ENCODE results near the gene NPLOC4.

DNA sequence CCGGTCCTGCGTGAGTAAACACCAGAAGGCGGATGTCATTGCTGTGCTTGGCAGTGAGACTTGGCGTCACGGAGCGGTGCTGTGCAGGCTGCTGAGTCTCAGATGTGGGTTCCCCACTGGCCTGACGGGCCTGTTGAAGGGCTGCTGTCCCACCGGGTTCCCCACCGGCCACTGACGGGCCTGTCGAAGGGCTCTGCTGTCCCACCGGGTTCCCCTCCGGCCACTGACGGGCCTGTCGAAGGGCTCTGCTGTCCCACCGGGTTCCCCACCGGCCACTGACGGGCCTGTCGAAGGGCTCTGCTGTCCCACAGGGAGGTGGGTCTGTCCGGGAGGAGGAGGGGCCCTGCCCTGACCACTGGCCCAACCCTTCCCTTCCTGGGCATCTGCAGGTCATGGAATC, 49.7 kb upstream of the NPLOC4 start:
- TF ChIP-seq, protein P1, sequence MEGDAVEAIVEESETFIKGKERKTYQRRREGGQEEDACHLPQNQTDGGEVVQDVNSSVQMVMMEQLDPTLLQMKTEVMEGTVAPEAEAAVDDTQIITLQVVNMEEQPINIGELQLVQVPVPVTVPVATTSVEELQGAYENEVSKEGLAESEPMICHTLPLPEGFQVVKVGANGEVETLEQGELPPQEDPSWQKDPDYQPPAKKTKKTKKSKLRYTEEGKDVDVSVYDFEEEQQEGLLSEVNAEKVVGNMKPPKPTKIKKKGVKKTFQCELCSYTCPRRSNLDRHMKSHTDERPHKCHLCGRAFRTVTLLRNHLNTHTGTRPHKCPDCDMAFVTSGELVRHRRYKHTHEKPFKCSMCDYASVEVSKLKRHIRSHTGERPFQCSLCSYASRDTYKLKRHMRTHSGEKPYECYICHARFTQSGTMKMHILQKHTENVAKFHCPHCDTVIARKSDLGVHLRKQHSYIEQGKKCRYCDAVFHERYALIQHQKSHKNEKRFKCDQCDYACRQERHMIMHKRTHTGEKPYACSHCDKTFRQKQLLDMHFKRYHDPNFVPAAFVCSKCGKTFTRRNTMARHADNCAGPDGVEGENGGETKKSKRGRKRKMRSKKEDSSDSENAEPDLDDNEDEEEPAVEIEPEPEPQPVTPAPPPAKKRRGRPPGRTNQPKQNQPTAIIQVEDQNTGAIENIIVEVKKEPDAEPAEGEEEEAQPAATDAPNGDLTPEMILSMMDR (IDR thresholded peaks at IDR 0.05): no peak
- TF ChIP-seq ZFX (IDR thresholded peaks at IDR 0.05; ENCODE audit: borderline replicate concordance): no peak

All from 22Rv1 (cell line).